ENCODE results near the gene NUDT14.

The NUDT14 gene

DNA sequence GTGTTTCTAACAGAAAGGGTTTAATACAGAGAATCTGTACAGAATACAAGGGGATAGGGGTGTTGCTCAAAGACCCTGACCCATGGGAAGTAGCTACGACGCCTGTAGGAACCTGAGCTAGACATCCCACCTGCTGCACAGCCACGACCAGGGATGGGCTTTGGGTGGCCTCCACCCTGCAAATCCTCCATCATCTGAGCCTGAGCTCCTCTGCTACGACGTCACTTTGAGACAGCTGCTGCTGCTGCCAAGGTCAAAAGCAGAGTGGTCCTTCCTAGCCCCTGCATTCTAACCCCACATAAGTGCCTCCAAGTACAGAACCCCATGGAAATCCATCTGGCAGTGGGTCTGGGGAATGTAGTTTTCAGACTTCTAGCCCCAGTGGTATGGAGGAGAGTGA, 56.3 kb downstream of the NUDT14 start:
- DNase-seq (ENCODE audit: low read depth): no peak
- TF ChIP-seq, protein P1, sequence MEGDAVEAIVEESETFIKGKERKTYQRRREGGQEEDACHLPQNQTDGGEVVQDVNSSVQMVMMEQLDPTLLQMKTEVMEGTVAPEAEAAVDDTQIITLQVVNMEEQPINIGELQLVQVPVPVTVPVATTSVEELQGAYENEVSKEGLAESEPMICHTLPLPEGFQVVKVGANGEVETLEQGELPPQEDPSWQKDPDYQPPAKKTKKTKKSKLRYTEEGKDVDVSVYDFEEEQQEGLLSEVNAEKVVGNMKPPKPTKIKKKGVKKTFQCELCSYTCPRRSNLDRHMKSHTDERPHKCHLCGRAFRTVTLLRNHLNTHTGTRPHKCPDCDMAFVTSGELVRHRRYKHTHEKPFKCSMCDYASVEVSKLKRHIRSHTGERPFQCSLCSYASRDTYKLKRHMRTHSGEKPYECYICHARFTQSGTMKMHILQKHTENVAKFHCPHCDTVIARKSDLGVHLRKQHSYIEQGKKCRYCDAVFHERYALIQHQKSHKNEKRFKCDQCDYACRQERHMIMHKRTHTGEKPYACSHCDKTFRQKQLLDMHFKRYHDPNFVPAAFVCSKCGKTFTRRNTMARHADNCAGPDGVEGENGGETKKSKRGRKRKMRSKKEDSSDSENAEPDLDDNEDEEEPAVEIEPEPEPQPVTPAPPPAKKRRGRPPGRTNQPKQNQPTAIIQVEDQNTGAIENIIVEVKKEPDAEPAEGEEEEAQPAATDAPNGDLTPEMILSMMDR (conservative IDR thresholded peaks at IDR 0.05; ENCODE audit: low read depth, low read length): no peak
- H3K4me3 ChIP-seq (ENCODE audit: low read depth, low read length): no peak overlapping the region

DNA sequence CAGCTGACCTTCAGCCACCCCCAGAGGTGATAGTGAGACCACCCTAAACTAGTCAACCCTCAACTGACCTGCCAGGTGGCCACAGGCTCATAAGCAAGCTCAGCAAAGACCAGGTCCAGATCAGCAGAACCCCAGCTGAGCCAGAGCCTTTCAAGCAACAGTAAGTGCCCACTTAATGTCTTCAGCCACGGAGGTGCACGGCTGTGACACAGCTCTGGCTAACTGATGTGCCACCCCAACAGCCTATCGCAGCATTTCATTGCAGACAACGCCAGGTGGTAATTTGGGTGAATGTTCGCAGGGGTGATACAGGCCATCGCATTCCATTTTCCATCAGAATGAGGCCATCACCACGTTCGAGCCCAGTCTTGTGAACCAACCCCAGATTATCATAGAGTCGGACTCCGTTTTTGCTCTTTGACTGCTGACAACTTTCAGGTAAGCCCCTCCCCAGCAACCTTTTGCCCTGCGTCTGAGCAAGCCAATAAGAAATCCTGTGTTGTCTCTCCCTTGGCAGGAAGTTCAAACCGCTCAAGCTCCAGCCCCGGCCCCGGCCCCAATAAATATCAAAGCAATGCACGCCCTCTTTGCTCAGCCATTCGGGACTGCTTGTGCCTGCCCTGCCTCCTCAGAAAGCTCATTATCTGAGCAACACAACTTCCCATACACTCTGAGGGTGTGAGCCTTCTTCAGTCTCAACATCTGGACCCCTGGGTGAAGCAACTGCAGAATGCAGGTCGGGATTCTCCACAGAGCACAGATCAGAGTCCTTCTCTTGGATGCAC, 56.9 kb downstream of the NUDT14 start:
- no peak overlapping the region for H3K4me3 ChIP-seq (ENCODE audit: low read depth, low read length)
- TF ChIP-seq, protein P1 (conservative IDR thresholded peaks at IDR 0.05; ENCODE audit: low read depth, low read length): no peak

DNA sequence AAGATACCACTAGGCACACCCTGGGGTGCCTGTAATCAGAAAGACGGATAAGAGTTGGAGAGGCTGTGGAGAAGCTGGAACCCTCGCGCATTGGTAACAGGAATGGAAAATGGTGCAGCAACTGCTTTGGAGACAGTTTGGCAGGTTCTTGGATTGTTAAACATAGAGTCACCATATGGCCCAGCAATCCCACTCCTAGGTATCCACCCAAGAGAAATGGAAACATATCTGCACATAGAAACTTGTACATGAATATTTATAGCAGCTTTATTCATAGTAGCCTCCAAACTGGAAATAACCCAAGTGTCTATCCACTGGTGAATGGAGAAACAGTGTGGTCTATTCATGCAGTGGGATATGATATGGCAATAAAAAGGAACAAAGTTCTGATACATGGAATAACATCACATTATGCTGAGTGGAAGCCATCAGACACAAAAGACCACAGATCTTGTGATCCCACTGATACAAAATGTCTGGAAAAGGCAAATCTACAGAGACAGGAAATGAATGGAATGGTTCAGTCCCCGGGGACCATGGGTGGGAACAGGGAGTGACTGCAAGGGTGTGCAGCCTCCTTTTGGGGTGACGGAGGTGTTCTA, 57.9 kb downstream of the NUDT14 start:
- no peak for DNase-seq (ENCODE audit: low read depth)
- no peak overlapping the region for H3K4me3 ChIP-seq (ENCODE audit: low read depth, low read length)
- TF ChIP-seq, protein P1 (conservative IDR thresholded peaks at IDR 0.05; ENCODE audit: low read depth, low read length): no peak

More for the DNA sequence above, 56.9 kb downstream of the NUDT14 start:
- DNase-seq (ENCODE audit: low read depth): no peak
